Activated CD4-positive, alpha-beta T cell treated with anti-CD3 and anti-CD28 coated beads, Interleukin-2, amount 50 U/mL, for 1 hour (primary cell): Measurements from ENCODE around the gene FAM43B.

Experiments
- DNase-seq: peaks from one replicate; pipeline ENCODE4 v3.0.0-alpha.2; 2020

FAM43B gene

GRCh38 chr1:20593756-20594155 is 41.4 kb downstream of the FAM43B start:
- DNase-seq, result no peak

- DNase-seq, result no peak
These were observed 42.4 kb downstream of the FAM43B start for GRCh38 chr1:20594746-20595145.

DNA sequence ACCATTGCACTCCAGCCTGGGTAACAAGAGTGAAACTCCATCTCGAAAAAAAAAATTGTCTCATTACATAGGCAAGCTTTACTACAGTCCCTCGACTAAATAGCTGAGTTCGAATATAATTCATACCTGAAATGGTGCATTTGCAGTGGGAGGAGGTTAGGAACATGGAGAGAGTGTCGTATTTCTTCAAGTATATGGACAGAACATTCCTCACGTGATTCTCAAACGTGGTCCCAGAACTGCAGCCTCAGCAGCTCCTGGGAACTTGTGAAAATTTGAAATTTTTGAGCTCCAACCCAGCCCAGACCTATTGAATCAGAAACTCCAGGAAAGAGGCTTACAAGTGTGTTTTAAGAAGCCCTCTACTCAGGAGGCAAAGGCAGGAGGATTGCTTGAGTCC is 43.7 kb downstream of the FAM43B start:
- no peak for DNase-seq

- no peak for DNase-seq
These were observed 45.3 kb downstream of the FAM43B start for GRCh38 chr1:20597650-20598049.

GRCh38 chr1:20600156-20600555 is 47.8 kb downstream of the FAM43B start:
- DNase-seq, result no peak

GRCh38 chr1:20601129-20601825 is 48.9 kb downstream of the FAM43B start:
- no peak for DNase-seq

DNA sequence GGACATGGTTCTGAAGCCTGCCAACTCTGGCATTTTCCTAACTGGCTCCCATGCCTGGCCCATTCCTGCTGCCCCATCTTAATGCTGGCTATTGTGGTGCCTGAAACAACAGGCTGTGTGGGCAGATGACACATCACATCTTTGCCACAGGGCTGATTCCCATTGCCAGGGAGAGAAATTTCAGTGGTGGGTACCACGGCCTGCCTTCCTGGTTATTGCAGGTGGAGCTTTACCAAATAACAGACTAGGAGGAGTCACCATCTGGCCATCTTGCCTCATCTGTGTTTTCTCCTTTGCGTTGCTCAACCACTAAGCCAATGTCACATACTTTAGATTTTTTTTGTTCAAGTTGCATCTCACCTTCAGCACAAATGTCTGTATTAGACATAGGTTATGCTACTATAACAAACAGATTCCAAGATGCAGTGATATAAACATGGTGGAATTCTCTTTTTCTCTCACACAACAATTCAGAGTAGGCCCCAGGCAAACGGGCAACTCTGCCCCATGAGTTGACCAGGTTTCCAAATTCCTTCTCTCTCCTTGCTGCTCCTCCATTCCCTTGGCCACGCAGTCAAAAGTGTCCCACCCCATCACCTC is 50.6 kb downstream of the FAM43B start:
- DNase-seq, result no peak

- no peak for DNase-seq
These were observed 51.4 kb downstream of the FAM43B start for GRCh38 chr1:20603504-20604464.
